TTC549 (cell line): ENCODE measurements around the gene SMIM9.
"Not testable (repeated sequence)": the region's sequence is repeated elsewhere in the genome, so short reads cannot be mapped to it uniquely, and the experiment has no call there.

ENCODE experiments used
- FAIRE-seq: peaks from 2 replicates; lab custom pipeline; 2012; peaks lifted over from hg19 to GRCh38; lab: Jason Lieb, UNC

Gene SMIM9

DNA sequence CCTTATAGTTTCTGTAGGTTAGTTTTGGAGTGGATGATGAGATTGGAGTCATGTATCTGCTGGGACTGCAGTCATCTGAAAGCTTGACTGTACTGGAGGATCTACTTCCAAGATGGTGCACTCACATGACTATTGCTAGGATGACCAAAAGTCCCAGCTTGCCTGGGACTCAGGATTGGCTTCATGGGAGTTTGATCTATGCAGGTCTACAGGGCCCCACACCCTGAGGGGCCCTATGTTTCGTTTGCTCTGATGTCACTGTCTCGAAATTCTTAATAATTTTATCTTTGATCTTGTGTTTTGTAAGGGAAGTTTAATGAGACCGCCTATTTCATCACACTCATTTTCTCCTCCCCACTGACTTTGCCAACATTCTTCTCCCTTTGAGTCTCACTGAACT is at the start of gene SMIM9:
SMIM9 (minus strand) TSS at position 101 of the 400 bp plus-strand sequence. CDS start 3,806 bp downstream, outside the sequence.
- no peak for FAIRE-seq

DNA sequence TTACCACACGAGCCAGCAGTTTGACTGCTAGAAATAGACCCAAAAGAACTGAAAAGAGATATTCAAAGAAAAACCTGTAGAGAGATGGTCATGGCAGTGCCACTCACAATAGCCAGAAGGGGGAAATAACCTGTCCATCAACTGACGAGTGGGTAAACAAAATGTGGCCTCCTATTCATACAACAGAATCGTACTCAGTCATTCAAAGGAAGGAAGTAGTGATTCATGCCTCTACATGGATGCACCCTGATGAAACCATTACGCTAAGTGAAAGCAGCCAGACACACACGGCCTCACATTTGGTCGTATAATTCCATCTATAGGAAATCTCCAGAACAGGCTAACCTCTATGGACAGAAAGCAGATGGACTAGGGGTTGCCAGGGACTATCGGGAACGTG is 49.6 kb upstream of the SMIM9 start:
- FAIRE-seq: not testable (repeated sequence)

DNA sequence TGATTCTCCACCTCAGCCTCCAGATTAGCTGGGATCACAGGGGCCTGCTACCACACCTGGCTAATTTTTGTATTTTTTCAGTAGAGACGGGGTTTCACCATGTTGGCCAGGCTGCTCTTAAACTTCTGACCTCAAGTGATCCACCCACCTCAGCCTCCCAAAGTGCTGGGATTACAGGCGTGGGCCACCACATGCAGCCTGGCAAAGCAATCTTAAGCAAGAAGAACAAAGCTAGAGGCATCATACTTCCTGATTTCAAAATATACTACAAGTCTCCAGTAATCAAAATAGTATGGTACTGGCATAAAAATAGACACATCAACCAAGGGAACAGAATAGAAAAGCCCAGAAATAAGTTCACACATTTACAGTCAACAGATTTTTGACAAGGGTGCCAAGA is 38.9 kb upstream of the SMIM9 start:
- FAIRE-seq: no peak

DNA sequence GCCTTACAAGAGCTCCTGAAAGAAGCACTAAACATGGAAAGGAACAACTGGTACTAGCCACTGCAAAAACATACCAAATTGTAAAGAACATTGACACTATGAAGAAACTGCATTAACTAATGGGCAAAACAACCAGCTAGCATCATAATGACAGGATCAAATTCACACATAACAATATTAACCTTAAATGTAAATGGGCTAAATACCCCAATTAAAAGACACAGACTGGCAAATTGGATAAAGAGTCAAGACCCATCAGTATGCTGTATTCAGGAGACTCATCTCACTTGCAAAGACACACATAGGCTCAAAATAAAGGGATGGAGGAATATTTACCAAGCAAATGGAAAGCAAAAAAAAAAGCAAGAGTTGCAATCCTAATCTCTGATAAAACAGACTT is 34.1 kb upstream of the SMIM9 start:
- FAIRE-seq: not testable (repeated sequence)

DNA sequence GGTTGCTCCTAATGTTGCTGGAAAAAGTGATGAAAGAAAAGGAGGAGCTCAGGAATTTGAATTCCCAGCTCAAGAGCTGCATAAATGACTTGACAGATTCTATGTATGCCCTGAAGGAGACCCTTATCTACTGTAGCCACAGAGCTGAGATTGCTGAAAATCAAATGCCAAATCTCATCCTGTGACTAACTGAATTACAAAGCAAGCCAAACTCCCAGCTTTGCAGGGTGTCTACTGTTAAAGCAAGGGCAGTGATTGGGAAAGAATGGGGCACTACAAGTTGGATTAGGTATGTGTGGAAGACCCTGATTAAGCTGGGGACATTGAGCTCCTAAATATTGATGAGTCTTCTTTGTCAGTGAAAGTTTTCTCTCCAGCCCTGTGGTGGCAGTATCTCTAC is 20.8 kb upstream of the SMIM9 start:
- FAIRE-seq: no peak

DNA sequence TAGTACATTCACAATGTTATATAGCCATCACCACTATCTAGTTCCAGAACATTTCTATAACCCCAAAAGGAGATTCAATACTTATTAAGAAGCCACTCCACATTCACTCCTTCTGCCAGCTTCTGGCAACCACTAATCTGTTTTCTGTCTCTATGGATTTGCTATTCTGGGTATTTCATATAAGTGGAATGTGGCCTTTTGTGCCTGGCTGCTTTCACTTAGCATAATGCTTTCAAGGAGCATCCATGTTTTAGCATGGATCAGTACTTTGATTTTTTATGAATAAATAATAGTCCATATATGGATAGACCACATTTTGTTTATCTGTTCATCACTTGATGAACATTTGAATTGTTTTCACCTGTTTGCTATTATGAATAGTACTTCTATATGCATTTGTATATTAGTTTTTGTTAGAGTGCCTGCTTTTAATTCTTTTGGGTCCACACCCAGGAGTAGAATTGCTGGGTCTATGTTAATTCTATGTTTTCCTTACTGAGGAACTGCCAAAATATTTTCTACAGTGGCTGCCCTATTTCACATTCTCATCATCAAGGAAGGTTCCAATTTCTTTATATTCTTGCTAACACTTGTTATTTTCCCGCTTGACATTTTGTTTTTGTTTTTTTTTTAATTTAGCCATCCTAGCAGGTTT is 16.6 kb upstream of the SMIM9 start:
- FAIRE-seq: no peak

DNA sequence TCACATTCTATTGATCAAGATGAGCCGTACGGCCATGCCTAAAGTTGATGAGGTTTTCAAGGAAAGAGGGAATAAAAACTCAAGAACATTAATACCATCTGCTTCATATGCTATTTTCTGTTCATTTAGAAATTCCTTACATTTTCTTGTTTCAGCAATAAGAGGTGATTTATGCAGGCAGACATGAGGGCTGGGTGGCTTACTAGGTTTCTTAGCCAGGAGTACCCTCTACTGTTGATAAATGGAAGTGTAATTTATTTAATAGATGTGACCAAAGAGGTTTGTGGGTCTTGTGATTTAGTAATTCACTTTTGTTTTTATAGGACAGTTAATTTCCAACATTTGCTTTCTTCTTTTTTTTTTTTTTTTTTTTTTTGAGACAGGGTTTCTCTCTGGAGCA is 6.4 kb upstream of the SMIM9 start:
- no peak for FAIRE-seq

DNA sequence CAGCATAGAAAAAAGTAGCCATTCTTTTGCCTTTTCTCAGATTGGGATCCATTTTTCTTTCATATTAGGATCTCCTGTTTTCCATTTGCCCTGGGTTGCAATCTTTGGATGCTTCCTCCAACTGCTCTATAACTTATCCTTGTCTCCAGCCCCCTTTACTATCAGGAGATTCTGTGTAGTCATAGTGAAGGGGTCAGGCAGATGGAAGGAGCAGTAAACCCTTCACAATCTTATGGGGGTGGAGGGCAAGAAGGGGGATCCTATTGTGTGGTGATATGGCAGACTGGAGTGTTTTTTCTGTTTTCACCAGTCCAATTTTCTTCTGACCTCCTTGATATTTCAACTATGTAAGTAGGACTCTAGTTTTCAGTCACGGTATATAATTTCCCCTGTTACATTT is 1.7 kb upstream of the SMIM9 start:
- FAIRE-seq: no peak

DNA sequence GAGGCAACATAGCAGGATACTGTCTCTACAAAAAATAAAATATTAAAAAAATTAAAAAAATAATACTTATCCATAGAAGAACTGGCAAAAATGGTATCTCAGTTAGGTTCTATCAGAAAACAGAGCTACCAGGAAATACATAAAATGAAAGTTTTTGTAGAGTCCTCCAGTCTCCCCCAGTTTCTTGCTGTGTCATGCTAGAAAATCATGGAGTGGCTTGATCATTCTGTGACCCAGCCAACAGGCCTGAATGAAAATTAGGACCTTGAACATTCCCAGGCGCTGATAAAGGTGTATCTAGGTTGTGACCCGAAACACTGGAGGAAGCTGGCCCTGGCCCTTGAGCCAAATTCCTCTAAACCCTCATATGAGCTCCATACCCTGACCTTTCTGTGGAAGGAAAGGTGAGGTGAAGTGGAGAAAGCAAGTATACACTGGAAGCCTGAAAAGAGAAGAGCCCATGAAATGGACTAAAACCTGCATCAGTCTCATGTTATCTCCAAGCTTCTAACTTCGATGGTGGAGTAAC is 652 bp downstream of the SMIM9 start:
- FAIRE-seq: no peak

DNA sequence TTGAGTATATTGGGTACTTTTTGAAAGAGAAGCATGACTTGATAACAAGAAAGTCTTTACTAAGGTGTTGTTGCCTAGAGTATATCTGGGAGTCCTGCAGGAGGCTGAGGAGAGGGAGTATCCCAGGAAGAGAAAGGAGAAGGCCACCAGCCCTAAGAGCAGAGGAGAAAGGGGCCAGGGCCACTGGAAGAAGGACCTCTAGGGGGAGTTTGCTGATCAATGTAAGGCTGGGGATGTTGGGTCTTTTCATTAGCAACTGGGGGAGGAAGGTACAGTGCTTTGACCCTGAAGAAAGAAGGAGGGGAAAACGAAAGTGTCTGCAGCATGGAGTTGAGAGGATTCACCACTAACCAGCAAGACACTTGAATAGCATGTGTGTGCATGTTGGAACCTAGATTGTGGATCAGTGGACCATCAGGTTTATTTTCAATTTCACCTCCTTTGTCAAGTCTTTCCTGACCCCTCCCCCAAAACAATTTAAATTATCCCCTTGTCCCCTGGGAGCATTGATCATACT is 4.5 kb downstream of the SMIM9 start:
- no peak for FAIRE-seq

DNA sequence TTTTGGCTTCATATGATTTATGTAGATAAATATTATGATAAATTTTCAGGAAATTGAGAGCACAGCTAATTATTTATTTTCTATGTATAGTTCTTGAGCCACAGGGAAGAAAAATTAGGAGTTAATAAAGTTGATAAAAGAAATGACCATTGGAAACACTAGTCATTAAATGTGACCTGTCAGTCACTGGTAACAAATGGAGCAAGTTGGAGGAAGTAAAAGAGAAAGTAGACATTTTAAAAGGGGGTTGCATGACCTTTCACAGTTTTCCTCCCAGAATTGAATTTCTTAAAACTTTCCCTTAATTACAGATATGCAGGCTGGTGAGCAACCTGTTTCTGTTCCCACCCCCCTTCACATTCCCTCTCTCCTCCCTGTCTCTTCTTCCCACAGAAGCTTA is 5.3 kb downstream of the SMIM9 start:
- FAIRE-seq: no peak

DNA sequence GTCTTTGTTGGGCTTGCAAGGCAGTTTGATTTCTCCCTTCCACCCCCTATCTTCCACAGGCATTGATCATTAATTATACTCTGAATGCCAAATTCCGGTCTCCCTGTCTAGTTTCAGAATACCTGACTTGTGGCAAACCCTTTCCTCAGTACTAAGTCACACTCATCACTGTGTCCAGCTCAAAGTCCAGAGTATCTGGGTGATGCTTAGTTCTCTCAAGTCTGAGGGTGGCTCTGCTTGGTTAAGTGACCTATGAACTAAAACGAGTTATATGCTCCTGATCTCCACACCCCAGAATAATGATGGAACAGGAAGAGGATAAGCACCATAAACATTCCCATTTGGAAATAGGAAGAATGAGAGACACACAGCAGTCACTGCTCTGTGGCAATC is 6.5 kb downstream of the SMIM9 start:
- FAIRE-seq: no peak

DNA sequence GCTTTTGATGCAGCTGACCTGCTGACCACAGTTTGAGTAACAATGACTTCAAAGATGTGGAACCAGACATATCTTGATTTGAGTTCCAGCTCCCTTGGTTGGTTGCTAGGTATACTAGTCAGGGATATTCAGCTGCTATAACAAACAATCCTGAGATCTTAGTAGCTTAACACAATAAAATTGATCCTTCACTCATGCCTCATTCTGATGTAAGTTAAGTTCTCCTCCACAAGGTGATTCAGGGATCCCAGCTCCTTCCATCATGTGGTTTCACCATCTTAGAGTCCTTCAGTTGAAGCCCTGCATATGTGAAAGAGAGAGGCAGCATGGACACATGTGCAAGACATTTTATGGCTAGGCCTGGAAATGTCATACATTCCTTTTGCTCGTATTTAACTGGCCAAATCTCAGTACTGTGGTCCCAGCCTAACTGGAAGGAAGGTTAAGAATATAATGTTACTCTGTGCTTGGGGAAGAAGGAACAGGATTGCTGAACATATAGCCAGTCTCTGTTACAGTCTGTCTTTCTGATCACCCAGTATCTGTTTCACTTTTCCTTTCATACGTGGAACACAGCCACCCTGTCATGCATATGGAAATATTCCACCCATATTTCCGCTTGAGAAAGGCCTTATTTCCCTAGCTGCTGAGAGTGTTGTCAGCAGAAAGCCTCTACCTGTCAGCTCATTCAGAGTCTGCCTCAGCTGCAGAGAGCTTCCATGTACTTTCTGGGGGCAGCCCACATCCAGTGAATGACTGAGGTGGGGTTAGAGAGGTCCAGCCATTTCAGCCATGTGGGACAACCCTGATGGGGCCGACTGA is 7.1 kb downstream of the SMIM9 start:
- no peak for FAIRE-seq

DNA sequence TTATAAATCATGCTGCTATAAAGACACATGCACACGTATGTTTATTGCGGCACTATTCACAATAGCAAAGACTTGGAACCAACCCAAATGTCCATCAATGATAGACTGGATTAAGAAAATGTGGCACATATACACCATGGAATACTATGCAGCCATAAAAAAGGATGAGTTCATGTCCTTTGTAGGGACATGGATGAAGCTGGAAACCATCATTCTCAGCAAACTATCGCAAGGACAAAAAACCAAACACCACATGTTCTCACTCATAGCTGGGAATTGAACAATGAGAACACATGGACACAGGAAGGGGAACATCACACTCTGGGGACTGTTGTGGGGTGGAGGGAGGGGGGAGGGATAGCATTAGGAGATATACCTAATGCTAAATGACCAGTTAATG is 8.9 kb downstream of the SMIM9 start:
- not testable (repeated sequence) for FAIRE-seq

DNA sequence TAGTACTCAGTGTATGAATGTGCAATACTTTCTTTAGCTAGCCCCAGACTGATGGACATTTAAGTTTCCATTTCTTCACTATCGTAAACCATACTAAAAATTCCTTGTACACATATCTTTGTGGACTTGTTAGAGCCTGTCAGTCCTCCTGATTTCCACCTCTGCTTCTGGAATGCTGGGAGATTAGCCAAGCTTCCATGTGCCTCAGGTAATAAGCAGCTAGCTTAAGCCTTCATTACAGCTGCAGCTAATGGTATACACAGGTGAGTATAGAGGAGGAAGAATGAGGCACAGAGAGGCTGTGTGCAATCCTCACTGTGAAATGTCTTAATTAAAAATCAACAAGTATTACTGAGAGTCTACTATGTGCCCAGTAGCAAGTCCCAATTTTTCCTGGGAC is 9.8 kb downstream of the SMIM9 start:
- no peak for FAIRE-seq

DNA sequence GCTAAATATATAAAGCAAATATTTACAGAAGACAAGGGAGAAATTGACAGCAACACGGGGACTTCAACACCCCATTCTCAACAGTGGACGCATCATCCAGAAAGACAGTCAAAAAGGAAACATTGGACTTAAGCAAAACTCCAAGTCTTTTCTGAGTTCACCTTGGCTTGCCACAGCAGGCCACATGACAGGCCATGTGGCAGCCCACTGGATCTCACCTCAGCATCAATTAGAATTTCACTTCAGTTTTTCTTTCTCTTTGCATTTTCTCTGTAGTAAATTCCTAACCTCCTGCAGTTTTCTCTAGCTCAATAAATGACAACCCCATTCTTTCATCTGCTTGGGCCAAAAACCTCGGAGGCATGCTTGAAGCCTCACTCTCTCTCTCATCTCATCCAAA is 12.4 kb downstream of the SMIM9 start:
- no peak for FAIRE-seq

DNA sequence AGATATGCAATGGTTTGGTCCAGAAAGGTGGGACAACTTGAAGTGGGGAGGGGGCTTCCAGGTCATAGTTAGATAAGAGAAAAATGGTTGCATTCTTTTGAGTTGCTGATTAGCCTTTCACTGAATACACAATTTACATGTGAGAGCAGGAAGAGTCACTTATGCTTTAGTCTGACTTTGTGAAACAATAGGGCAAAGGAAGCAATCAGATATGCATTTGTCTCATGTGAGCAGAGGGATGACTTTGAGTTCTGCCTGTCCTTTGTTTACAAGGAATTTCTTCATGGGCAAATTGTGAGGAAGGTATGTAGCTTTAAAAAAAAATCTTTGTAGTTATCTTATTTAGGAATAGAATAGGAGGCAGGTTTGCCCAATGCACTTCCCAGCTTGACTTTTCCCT is 12.9 kb downstream of the SMIM9 start:
- FAIRE-seq: no peak

DNA sequence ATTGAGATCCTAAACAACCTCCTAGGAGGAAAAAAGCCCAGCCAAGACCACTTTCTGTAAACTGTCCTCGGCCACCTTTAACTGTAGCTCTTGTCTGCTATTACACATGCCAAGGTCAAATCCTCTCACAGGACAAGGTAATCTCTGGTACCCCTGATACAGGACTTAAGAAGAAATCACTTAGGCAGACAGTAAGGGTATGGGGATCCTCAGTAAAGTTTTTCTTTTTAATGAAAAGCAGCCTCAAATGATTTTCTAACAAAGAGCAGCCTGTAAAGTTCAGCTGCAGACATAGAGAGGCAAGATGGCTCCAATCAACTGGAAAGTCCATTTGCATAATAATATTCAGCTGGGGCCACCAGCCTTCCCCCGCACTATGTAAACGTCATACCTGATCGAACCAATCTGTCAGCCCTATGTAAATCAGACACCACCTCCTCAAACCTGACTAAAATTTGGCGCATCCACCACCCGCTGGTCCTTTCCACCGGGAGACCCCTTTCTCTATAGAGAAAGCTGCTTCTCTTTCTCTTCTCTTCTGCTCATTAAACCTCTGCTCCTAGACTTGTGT is 14.6 kb downstream of the SMIM9 start:
- no peak for FAIRE-seq

DNA sequence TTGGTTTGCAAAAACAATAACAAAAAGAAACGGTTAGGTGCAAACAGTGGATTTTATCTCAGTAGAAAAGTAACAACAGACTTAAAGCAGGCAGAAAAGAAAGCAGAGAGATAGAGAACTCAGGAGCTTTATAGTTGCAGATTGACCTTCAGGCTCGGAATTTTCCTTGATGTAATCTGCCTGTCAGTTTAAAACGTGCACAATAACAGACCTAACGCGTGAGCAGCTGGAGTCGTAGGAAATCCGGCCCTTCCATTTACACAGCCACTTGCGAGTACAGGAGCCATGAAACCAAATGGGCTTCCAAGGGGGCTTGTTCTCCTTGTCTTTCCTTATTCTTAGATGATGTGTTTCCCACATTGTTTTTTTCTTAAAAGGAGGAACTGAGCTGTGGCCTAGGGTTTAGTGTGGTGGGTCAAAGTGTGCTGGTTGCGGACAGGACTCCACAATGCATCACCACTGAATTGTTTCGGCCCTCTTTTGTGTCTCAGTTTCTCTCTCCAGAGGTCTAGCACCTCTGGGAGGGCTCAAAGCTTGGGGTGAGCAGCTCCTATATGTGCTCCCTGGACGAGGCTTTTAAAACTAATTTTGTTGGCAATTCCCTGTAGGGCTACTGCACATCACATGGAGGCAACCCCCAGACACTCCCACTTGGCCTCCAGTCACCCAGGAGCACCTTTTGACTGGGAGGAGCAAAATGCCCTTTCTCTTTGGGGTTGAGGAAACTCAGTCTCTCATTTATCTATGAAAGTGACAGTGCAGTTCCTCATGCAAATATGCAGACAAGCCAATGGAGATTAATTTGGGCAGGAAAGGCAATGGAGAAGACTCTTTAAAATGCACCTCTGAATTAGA is 15.3 kb downstream of the SMIM9 start:
- FAIRE-seq: no peak

DNA sequence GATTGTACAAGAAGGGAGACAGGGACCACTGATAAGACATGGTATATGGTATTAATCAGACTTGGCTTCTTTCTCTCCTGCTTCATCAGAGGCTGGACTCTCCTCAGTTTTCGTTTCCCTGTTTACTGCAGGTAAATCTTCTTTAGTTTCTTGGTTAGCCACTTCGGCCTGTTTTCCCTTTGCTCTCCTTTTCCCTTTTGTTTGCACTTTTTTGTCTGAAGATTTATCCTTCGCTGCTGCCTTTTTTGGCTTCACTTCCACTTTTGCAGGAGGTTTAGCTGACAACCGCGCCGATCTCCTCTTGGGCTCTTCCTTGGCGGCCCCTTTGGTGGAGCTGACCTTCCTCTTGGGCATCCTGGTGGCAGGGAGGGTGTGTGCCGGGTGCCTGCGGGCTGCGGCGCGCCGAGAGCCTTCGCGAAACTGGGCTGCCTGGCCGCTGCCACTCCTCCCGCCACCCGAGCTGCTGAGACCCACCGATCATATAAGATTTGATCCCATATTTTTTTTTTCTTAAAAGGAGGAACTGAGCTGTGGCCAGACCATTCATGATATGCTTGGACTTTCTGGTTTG is 17.3 kb downstream of the SMIM9 start:
- not testable (repeated sequence) for FAIRE-seq

DNA sequence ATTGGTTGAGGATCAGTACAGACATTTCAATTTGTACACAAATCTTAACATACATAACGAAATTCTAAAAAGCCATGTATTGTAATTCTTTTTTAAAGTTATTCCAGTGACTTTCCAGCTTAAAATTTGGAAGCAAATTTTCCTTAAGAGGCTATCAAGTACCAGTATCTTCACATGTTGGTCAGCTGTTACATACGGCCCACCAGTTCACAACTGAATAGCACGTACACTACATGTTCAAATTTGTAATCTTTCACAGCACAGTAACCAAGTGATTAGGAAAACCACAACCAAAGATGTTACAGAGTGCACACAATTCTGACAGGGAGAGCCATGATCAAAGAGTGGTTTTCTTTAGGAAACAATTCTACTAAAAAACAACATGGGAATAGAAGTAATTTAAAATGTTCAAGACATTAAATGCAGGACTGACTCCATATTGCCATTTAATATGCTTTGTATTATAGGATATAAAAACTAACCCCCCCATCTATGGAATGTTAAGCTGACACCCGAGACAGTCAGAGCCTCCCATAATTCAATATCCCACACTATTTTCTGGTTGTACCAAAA is 18.1 kb downstream of the SMIM9 start:
- not testable (repeated sequence) for FAIRE-seq
